HG03095 (cell line): ENCODE measurements around the gene TRIP6.

Experiments
- ATAC-seq: cut with Tn5 transposase; IDR thresholded peaks from one replicate; pipeline ENCODE4 v1.9.1; 2021; ENCODE audit warnings: moderate library complexity; ENCODE audit not compliant: unreplicated experiment

TRIP6 gene

GRCh38 chr7:100867040-100867775 lies at the start of gene TRIP6:
Gene TRIP6, plus strand, starts transcription at chr7:100867387. Its CDS starts 111 bp downstream, at chr7:100867498.
- ATAC-seq: no peak

DNA sequence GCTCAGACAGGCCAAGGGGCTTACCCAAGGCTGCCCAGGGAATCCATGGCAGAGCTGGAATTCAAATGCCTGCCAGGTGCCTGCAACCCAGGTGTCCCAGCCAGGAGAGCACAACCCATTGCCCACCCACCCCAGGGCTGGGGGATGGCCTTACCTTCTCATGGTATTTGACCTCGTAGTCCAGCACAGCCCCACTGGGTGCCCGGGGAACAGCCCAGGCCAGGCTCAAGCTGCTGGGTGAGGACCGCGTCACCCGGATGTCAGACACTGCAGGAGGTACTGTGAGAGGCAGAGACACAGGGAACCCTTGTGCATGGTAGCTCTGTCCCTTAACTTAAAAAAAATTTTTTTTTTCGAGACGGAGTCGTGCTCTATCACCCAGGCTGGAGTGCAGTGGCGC lies 48.8 kb upstream of the TRIP6 start:
- no peak for ATAC-seq

- no peak for ATAC-seq
Measured at GRCh38 chr7:100818825-100819224, 48.4 kb upstream of the TRIP6 start.

GRCh38 chr7:100819586-100819985 lies 47.6 kb upstream of the TRIP6 start:
- no peak for ATAC-seq

GRCh38 chr7:100822236-100823139 lies 44.7 kb upstream of the TRIP6 start:
- ATAC-seq: no peak

DNA sequence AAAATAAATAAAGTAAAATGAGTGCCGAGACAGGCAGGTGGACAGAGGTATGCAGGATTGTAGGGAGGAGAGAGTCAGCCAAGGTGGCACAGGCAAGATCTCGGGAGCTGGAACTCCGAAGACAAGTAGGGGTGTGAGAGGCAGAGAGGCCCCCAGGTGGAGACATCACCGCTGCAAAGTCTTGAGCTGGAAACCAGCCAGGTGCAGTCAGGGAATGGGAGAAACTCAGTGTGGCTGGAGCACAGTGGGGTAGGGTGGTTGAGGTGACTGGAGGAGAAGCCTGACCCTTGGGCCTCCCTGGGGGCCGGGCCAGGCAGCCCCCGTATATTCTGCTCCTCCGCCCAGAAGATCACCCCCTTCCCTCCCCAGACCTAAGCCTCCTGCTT lies 44.1 kb upstream of the TRIP6 start:
- no peak for ATAC-seq

DNA sequence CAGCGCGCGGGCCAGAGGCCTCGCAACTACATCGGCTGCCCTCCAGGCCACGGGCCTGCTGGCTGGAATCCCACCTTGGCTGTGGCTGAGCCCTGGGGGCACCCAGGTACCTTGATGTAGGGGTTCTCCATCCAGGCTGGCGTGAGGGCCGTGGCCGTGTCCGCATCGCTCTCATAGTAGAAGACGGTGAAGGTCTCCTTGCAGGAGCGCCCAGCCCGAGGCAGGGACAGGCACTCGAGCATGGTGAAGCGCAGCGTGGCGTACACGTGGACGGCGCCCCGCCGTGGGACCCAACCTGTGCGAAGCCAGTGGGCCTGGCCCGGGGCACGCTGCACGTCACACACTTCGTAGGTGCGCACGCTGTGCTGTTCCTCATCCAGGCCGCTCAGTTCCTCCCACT lies 43.7 kb upstream of the TRIP6 start:
- ATAC-seq: no peak

DNA sequence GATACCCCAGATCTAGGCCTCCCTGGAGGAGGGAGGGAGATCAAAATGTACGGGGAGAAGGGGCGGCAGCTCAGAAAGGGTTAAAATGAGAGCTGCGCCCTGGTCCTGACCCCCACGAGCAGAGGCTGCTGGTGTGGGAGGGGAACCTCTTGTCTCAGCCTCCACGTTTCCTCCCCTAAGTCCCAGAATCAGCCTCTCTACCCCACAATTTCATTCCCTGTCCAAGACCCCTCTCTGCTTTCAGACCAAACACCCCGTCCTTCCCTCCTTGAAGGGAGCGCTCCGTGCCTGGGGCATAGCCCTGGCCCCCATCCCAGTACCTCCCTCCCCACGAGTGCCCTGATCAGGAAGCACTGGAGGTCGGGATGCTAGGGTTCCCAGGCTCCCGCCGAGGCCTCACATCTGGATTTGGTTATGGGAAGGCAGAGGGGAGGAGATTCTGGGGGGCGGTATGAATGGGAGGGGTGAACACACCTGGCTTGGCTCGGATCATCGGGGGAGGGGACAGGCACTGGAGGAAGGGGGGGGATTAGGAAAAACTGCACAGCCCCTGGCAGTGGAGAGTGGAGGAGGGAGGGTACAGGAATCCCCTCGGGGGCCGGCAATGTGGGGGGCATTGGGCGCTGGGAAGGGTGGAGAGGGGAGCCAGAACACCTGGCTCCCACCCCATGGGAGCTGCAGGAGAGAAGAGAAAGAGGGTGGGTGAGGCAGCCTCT lies 42.5 kb upstream of the TRIP6 start:
- ATAC-seq: no peak

DNA sequence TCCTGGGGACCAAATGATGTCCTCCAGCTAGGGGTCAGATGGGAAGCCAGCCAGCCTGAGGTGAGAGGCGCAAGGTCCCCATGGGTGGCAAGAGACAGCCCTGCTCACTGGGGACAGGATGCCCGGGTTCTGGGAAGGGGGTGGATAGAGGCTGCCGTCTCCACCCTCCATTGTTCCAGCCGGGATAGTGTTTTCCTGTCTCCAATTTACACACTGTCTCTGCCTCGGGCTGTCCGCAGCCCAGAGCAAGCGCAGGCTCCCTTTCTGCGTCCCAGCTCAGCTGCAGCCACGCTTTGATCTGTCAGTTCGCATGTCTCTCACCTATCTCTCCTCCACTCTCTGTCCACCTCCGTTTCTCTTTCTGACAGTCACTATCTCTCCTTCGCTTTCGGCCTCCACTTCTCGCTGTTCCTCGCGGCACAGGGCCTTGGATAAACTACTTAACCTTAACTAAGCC lies 41.9 kb upstream of the TRIP6 start:
- ATAC-seq: no peak

DNA sequence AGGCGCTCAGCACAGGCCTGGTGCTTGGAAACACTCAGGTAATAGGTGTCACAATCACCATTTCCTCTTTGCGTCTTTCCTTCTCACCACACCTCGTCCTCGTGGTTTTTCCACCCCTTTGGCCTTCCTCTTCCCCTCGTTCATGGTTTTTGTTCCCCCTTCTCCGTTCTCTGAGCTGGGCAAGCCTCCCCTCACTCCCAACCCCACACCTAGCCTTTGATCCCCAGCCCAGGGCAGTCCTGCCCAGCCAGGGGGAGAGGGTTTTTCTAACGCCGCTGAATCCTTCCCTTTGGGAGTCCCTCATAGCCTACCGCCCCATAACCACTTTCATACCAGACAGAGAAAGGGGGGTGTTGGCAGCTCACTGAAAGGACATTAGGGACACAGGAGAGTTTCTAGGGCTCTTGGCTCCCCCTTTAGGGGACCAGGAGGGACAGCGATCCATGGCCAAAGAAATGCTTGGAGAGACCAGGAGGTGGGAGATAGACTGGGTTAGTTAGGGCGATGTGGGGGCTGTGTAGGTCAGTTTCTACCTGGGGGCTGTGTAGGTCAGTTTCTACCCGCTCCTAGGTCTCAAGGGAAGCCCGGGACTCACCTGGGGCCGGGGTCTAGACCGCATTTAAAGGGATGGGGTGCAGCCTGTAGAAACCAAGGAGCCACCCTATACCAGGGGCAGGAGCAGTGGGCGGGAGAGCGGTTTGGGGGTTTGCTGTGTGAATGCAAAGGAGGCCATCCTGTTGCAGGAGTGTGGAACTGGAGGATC lies 41.3 kb upstream of the TRIP6 start:
- ATAC-seq: no peak

DNA sequence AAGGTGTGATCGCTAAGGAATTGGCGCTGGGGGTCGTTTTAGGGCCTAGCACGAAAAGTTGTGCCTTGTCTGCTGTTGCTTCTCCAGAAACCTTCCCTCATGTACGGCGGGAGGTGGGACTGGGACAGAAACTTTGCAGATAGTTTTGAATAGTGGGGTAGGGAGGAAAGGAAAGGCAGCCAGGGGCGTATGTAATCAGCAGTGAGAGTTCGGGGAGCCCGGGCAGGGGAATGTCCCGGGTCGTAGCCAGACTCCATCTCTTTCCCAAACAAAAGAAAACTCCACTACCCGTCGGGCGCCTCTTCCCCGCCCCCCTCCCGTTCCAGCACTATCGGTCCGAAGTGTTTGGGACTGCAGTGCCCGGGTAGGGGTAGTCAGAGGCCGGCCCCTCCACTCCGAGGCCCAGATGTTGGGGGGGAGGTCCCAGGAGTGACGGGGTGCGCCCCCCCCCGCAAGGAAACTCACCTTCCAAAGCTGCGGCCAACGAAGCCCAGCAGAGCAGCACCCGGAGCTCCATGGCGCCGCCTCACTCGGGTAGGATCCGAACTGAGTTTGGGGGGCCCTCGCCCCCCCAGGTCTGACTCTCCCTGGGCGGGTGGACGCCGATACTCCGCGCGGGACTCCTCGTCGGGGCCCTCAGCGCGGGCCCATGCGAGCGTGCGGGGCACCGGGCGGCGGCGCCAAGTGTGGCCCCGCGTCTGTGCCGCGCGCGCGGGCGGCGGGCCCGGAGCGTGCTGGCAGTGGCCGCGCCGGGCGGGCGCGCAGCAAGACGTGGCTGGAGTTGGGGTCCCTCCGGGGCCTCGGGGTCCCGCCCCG lies 40.5 kb upstream of the TRIP6 start:
- no peak for ATAC-seq

DNA sequence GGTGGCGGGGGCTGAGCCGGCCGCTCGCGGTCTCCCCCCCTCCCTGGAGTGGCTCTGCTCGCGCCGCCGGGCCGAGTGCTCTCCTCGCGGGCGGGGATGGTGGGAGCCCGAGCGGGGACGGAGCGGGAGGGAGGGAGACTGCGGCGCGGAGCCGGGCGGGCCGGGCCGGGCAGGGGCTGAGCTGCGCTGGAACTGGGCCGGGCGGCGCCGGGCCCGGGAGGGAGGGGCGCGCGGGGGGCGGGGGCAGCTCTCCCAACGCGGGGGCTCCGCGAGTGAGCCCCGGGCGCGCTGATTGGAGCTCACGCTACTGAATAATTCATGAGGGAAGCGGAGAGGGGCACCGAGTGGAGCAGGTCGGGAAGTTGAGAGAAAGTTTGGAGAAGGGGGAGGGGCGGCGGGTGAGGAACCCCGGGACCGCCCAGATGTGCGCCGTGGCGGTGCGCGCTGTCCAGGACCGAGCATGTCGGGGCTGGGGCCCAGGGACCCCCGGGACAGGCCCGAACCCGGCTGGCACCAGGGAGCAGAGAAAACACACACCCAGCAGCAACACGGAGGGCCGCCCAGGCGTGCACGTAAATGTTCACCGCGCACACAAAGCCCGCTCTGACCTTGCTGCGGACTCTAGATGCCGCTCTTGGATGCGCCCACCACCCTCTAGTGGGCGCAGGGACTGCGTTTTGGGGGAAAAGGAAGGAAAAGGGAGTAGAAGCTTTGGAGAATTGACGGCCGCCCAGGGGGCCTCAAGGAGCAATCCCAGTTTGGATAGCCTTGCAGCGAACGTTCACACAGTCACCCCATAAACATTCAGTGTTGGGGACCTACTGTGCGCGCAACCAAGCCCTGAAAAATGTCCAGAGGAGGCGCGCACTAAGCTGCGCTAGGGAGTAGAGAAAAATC lies 39.6 kb upstream of the TRIP6 start, which contains the start of gene EPHB4:
Gene EPHB4 (minus strand): TSS at position 194 of the 897 bp plus-strand sequence. CDS start 493 bp downstream, outside the sequence.
- ATAC-seq: no peak

DNA sequence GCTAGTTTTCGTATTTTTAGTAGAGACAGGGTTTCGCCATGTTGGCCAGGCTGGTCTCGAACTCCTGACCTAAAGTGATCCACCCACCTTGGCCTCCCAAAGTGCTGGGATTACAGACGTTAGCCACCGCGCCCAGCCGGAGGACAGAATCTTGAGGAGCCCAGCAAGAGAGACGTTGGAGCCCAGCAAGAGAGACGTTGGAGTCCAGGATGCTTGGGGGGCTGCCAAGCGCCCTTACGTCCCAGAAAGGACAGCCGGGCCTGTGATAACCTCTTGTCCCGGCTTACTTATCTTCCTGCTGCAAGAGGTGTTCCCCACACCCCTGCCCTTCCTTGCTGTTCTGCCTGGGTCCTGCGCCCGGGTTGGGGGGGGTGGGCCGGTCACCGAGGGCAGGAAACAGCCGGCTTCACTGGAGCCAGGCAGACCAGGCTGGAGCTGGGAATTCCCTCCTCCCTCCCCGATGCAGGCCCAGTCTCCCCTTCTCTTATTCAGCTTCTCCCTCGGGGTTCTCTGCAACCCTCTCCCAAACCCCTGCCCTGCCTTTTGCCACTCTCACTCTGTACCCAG lies 38.0 kb upstream of the TRIP6 start:
- no peak for ATAC-seq

- no peak for ATAC-seq
Measured at GRCh38 chr7:100830396-100830795, 36.8 kb upstream of the TRIP6 start.

- no peak for ATAC-seq
Measured at GRCh38 chr7:100832281-100832633, 34.9 kb upstream of the TRIP6 start.

DNA sequence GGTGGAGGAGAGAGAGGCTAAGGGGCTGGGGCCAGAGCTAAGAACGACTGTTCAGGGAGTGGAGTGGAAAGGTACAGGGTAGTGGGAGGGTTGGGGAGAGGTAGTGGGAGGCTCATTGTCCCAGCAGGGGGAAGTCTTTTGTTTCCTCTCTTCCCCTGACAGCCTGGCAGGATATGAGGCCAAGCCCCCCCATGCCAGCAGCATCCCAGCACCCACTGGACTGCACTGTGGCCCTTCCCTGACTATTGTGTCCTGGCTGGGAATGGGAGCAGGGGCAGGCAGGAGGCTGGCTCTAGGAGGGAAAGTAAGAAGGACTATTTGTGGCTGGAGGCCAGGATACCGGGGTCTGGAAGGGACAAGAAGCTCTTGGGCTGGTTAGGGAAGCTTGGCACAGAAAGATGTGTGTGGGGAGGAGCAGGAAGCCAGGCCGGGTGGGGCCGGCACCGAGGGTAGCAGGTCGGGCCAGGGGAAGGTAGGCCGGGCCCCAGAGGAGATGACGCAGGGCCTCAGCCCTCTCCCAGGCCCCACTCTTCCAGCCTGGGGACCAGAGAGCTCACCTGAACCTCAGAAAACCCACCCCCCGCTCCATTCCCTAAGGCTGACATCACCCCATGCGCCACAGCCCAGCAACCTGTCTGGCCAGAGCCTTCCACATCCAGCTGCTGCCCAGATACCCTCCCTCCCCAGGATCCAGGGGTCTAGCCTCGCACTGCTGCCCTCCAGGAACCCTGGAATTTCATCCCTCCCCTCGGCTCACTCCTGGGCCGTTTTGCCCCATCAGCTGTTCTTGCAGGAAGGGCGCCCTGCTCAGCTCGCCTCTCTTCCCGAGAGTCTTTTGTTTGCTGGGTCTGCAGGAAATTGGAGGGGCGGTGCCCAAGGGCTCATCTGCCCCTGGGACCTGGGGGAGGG lies 31.0 kb upstream of the TRIP6 start:
- ATAC-seq: no peak

DNA sequence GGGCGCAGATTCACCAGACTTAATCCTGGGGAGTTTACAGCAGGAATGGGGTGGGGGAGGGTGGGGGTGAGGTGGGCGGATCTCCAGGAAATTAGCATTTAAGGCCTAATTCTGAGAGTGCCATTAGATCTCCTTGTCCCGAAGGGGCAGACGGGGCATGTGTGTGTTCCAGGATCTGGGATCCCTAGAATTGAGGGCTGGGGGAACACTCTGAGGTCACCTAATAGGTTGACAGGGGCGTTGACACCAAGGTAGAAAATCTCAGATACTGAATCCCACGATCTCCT lies 30.4 kb upstream of the TRIP6 start:
- no peak for ATAC-seq
